ENCODE measurements around the gene RTKN.

Gene RTKN

GRCh38 chr2:74381751-74382150 is 60.0 kb downstream of the RTKN start:
- Histone ChIP-seq H3K36me3 (ENCODE audit: insufficient read depth) (0 out of 2 replicates have a peak, but pooled peaks cover 5% of the 10 kb centered on the region), H3K9ac (no peak overlapping the region), H3K27me3 (ENCODE audit: insufficient read depth, low read depth) (no peaks in the 10 kb centered on the region), H3K27ac (no peak overlapping the region), H3K4me3 (IDR thresholded peaks at IDR 0.05; ENCODE audit: insufficient read depth, low read depth, low read length) (no peak overlapping the region), H3K4me1 (ENCODE audit: low read depth, poor library complexity, severe bottlenecking) (no peaks in the 10 kb centered on the region), H3K4me2 (no peak overlapping the region), H4K20me1 (ENCODE audit: insufficient read depth) (no peaks in the 10 kb centered on the region), H3K79me2 (ENCODE audit: insufficient read depth, low read depth) (peaks cover 8% of the 10 kb centered on the region; the same call in 1 of the 2 replicates), H2AFZ (ENCODE audit: low read depth) (no peak overlapping the region)
- no peak for TF ChIP-seq CTCF (conservative IDR thresholded peaks at IDR 0.05; ENCODE audit: low read depth, low read length)

- no peak within 1 kb of the TSS for H3K27ac ChIP-seq
Measured at GRCh38 chr2:74379851-74380789, 61.6 kb downstream of the RTKN start, which contains the start of gene DCTN1. DCTN1 (minus strand) TSS chr2:74380311; CDS start chr2:74380037, 274 bp downstream.

GRCh38 chr2:74378007-74378406 is 63.7 kb downstream of the RTKN start:
- Histone ChIP-seq H3K27me3 (ENCODE audit: insufficient read depth, low read depth) (no peaks in the 10 kb centered on the region), H3K9ac (no peak overlapping the region), H4K20me1 (ENCODE audit: insufficient read depth) (no peaks in the 10 kb centered on the region), H3K4me3 (IDR thresholded peaks at IDR 0.05; ENCODE audit: insufficient read depth, low read depth, low read length) (no peak overlapping the region), H2AFZ (ENCODE audit: low read depth) (no peak overlapping the region), H3K4me2 (no peak overlapping the region), H3K27ac (no peak overlapping the region), H3K4me1 (ENCODE audit: low read depth, poor library complexity, severe bottlenecking) (no peaks in the 10 kb centered on the region), H3K36me3 (ENCODE audit: insufficient read depth) (0 out of 2 replicates have a peak, but pooled peaks cover 5% of the 10 kb centered on the region), H3K79me2 (ENCODE audit: insufficient read depth, low read depth) (0 out of 2 replicates have a peak, but pooled peaks cover 4% of the 10 kb centered on the region)
- no peak for TF ChIP-seq CTCF (conservative IDR thresholded peaks at IDR 0.05; ENCODE audit: low read depth, low read length)

More at GRCh38 chr2:74379851-74380789, 61.6 kb downstream of the RTKN start, which contains the start of gene DCTN1:
- Histone ChIP-seq H2AFZ (ENCODE audit: low read depth) (no peak within 1 kb of the TSS), H3K4me3 (IDR thresholded peaks at IDR 0.05; ENCODE audit: insufficient read depth, low read depth, low read length) (no peak within 1 kb of the TSS), H4K20me1 (ENCODE audit: insufficient read depth) (no peaks in the 10 kb centered on the region), H3K27me3 (ENCODE audit: insufficient read depth, low read depth) (no peaks in the 10 kb centered on the region), H3K4me1 (ENCODE audit: low read depth, poor library complexity, severe bottlenecking) (no peaks in the 10 kb centered on the region), H3K79me2 (ENCODE audit: insufficient read depth, low read depth) (peaks cover 4% of the 10 kb centered on the region; the same call in 1 of the 2 replicates), H3K36me3 (ENCODE audit: insufficient read depth) (0 out of 2 replicates have a peak, but pooled peaks cover 5% of the 10 kb centered on the region), H3K9ac (no peak within 1 kb of the TSS), H3K4me2 (no peak within 1 kb of the TSS)
- TF ChIP-seq CTCF (conservative IDR thresholded peaks at IDR 0.05; ENCODE audit: low read depth, low read length): no peak

- Histone ChIP-seq H3K4me1 (ENCODE audit: low read depth, poor library complexity, severe bottlenecking) (no peaks in the 10 kb centered on the region), H3K4me3 (IDR thresholded peaks at IDR 0.05; ENCODE audit: insufficient read depth, low read depth, low read length) (no peak overlapping the region), H3K4me2 (no peak overlapping the region), H4K20me1 (ENCODE audit: insufficient read depth) (no peaks in the 10 kb centered on the region), H3K27me3 (ENCODE audit: insufficient read depth, low read depth) (no peaks in the 10 kb centered on the region), H3K36me3 (ENCODE audit: insufficient read depth) (0 out of 2 replicates have a peak, but pooled peaks cover 5% of the 10 kb centered on the region), H3K79me2 (ENCODE audit: insufficient read depth, low read depth) (no peaks in the 10 kb centered on the region), H3K27ac (no peak overlapping the region), H3K9ac (no peak overlapping the region), H2AFZ (ENCODE audit: low read depth) (no peak overlapping the region)
- TF ChIP-seq CTCF (conservative IDR thresholded peaks at IDR 0.05; ENCODE audit: low read depth, low read length): no peak
Measured at GRCh38 chr2:74375838-74376237, 65.9 kb downstream of the RTKN start.

Data from KMS-11 (cell line).